H7 (cell line): ENCODE measurements around the gene COG5. TPM values are rescaled to one million over a fixed set of nuclear protein-coding genes. Genes with fewer than 3 reads are reported as not detected.

ENCODE experiments used
- DNase-seq: peaks from one replicate; pipeline ENCODE4 v3.0.0; 2012
- H3K27me3 ChIP-seq: 2 replicates; pipeline ENCODE4 v1.6.0; 2011; ENCODE audit warnings: mild to moderate bottlenecking, low read length; ENCODE audit not compliant: control insufficient read depth, insufficient read depth
- H3K36me3 ChIP-seq: replicated peaks from 2 replicates; pipeline ENCODE4 v1.5.1; 2011; ENCODE audit warnings: low read length; ENCODE audit not compliant: control insufficient read depth, insufficient read depth
- H3K4me3 ChIP-seq: 2 replicates; pipeline ENCODE4 v1.5.1; 2011; ENCODE audit warnings: low read depth, mild to moderate bottlenecking, control low read depth, low read length, moderate library complexity; ENCODE audit not compliant: insufficient read depth
- total RNA-seq: library from RNA; depleted of rRNA; stranded (reverse); fragments of >200 nt; shearing (Covaris generic); gene quantifications from 2 replicates; pipeline ENCODE4 v1.2.3, GENCODE V29; 2014

Gene COG5
- total RNA-seq, 1 experiment from 2014 or later: 13.5 TPM

- no peaks in the 10 kb centered on the region for H3K27me3 ChIP-seq
- no peak overlapping the region for H3K4me3 ChIP-seq
- H3K36me3 ChIP-seq: no peaks in the 10 kb centered on the region
- DNase-seq: no peak
Observed at GRCh38 chr7:107345898-107346297, 217.8 kb downstream of the COG5 start.

GRCh38 chr7:107344799-107345198 is 218.9 kb downstream of the COG5 start:
- Histone ChIP-seq H3K4me3 (no peak overlapping the region), H3K36me3 (no peaks in the 10 kb centered on the region), H3K27me3 (no peaks in the 10 kb centered on the region)
- no peak for DNase-seq

GRCh38 chr7:107344286-107344685 is 219.4 kb downstream of the COG5 start:
- H3K4me3 ChIP-seq: no peak overlapping the region
- H3K36me3 ChIP-seq: no peaks in the 10 kb centered on the region
- H3K27me3 ChIP-seq: no peaks in the 10 kb centered on the region
- no peak for DNase-seq

- H3K27me3 ChIP-seq: no peaks in the 10 kb centered on the region
- no peak for DNase-seq
- H3K4me3 ChIP-seq: no peak overlapping the region
- no peaks in the 10 kb centered on the region for H3K36me3 ChIP-seq
Observed at GRCh38 chr7:107338080-107338479, 225.6 kb downstream of the COG5 start.

GRCh38 chr7:107332488-107333269 is 231.0 kb downstream of the COG5 start:
- DNase-seq: no peak
- Histone ChIP-seq H3K36me3 (no peaks in the 10 kb centered on the region), H3K4me3 (no peak overlapping the region)

GRCh38 chr7:107330478-107330877 is 233.2 kb downstream of the COG5 start:
- Histone ChIP-seq H3K36me3 (no peaks in the 10 kb centered on the region), H3K4me3 (no peak overlapping the region), H3K27me3 (no peaks in the 10 kb centered on the region)
- no peak for DNase-seq

More at GRCh38 chr7:107332488-107333269, 231.0 kb downstream of the COG5 start:
- H3K27me3 ChIP-seq: no peaks in the 10 kb centered on the region

GRCh38 chr7:107327986-107328569 is 235.6 kb downstream of the COG5 start:
- H3K27me3 ChIP-seq: no peaks in the 10 kb centered on the region
- no peak for DNase-seq
- H3K4me3 ChIP-seq: no peak overlapping the region
- H3K36me3 ChIP-seq: no peaks in the 10 kb centered on the region

- DNase-seq: no peak
- no peaks in the 10 kb centered on the region for H3K27me3 ChIP-seq
Observed at GRCh38 chr7:107326061-107326460, 237.7 kb downstream of the COG5 start.

GRCh38 chr7:107322015-107322414 is 241.7 kb downstream of the COG5 start:
- Histone ChIP-seq H3K36me3 (no peaks in the 10 kb centered on the region), H3K27me3 (no peaks in the 10 kb centered on the region), H3K4me3 (no peak overlapping the region)
- no peak for DNase-seq

More at GRCh38 chr7:107326061-107326460, 237.7 kb downstream of the COG5 start:
- no peaks in the 10 kb centered on the region for H3K36me3 ChIP-seq
- no peak overlapping the region for H3K4me3 ChIP-seq

GRCh38 chr7:107321611-107322010 is 242.1 kb downstream of the COG5 start:
- no peak overlapping the region for H3K4me3 ChIP-seq
- H3K27me3 ChIP-seq: no peaks in the 10 kb centered on the region
- no peak for DNase-seq
- H3K36me3 ChIP-seq: no peaks in the 10 kb centered on the region

- H3K27me3 ChIP-seq: no peaks in the 10 kb centered on the region
- no peak for DNase-seq
- no peak overlapping the region for H3K4me3 ChIP-seq
- no peaks in the 10 kb centered on the region for H3K36me3 ChIP-seq
Observed at GRCh38 chr7:107319724-107320228, 243.9 kb downstream of the COG5 start.

GRCh38 chr7:107318523-107319160 is 245.1 kb downstream of the COG5 start:
- no peak for DNase-seq
- H3K27me3 ChIP-seq: no peaks in the 10 kb centered on the region
- H3K36me3 ChIP-seq: no peaks in the 10 kb centered on the region
- H3K4me3 ChIP-seq: no peak overlapping the region

- H3K36me3 ChIP-seq: no peaks in the 10 kb centered on the region
- no peak overlapping the region for H3K4me3 ChIP-seq
- no peak for DNase-seq
- no peaks in the 10 kb centered on the region for H3K27me3 ChIP-seq
Observed at GRCh38 chr7:107315716-107316220, 248.0 kb downstream of the COG5 start.

- DNase-seq: no peak
- H3K27me3 ChIP-seq: no peaks in the 10 kb centered on the region
- H3K36me3 ChIP-seq: no peaks in the 10 kb centered on the region
- H3K4me3 ChIP-seq: no peak overlapping the region
Observed at GRCh38 chr7:107313355-107313754, 250.4 kb downstream of the COG5 start.

GRCh38 chr7:107312418-107312817 is 251.3 kb downstream of the COG5 start:
- Histone ChIP-seq H3K4me3 (no peak overlapping the region), H3K36me3 (no peaks in the 10 kb centered on the region), H3K27me3 (no peaks in the 10 kb centered on the region)
- DNase-seq: no peak
